PFSK-1 (cell line): ENCODE measurements around the gene ITGA3.

Source experiments
- FOXP2 ChIP-seq: optimal IDR thresholded peaks from 2 replicates; pipeline ENCODE3; 2011; ENCODE audit warnings: borderline replicate concordance, control low read depth, inconsistent platforms; ENCODE audit not compliant: insufficient read depth; ENCODE audit errors: extremely low read length, extremely low read depth
- POLR2AphosphoS5 ChIP-seq: IDR thresholded peaks from 2 replicates; pipeline ENCODE4 v1.6.1; 2012; ENCODE audit warnings: low read depth, mild to moderate bottlenecking, control low read depth, low read length, moderate library complexity
- REST ChIP-seq, 2 experiments: IDR thresholded peaks; 2 replicates each; pipeline versions ENCODE4 v1.6.1 to v1.8.0; 2011 to 2012; ENCODE audit warnings: low read depth in 2 of 2, low read length in 2 of 2, control low read depth in 1 of 2, inconsistent platforms in 1 of 2, mild to moderate bottlenecking in 1 of 2, moderate library complexity in 1 of 2; ENCODE audit not compliant: insufficient read depth in 1 of 2
- SIN3A ChIP-seq: IDR thresholded peaks from 2 replicates; pipeline ENCODE4 v1.6.1; 2012; ENCODE audit warnings: mild to moderate bottlenecking, low read length, moderate library complexity, borderline replicate concordance; ENCODE audit not compliant: insufficient read depth
- TAF1 ChIP-seq: IDR thresholded peaks from 2 replicates; pipeline ENCODE4 v1.6.1; 2012; ENCODE audit warnings: low read length, control low read depth, borderline replicate concordance; ENCODE audit not compliant: insufficient read depth

ITGA3 gene

GRCh38 chr17:50048988-50049387 is 6.9 kb upstream of the ITGA3 start:
- TF ChIP-seq REST (IDR thresholded peaks at IDR 0.05; ENCODE audit: insufficient read depth in 1 of 2, low read depth in 2 of 2, low read length in 2 of 2) = no peak
- no peak for TF ChIP-seq SIN3A
- no peak for TF ChIP-seq POLR2AphosphoS5
- TF ChIP-seq FOXP2 = no peak
- TF ChIP-seq TAF1 = no peak

- TF ChIP-seq FOXP2 = no peak
- no peak for TF ChIP-seq SIN3A
- no peak for TF ChIP-seq TAF1
- no peak for TF ChIP-seq REST (IDR thresholded peaks at IDR 0.05; ENCODE audit: insufficient read depth in 1 of 2, low read depth in 2 of 2, low read length in 2 of 2)
- TF ChIP-seq POLR2AphosphoS5 = no peak
Observed at GRCh38 chr17:50049636-50050035, 6.3 kb upstream of the ITGA3 start.

- TF ChIP-seq POLR2AphosphoS5 (no peak), SIN3A (no peak), FOXP2 (no peak), TAF1 (no peak), REST (IDR thresholded peaks at IDR 0.05; ENCODE audit: insufficient read depth in 1 of 2, low read depth in 2 of 2, low read length in 2 of 2) (no peak)
Observed at GRCh38 chr17:50050431-50051032, 5.4 kb upstream of the ITGA3 start.

- no peak for TF ChIP-seq FOXP2
- TF ChIP-seq POLR2AphosphoS5 = no peak
- no peak for TF ChIP-seq REST (IDR thresholded peaks at IDR 0.05; ENCODE audit: insufficient read depth in 1 of 2, low read depth in 2 of 2, low read length in 2 of 2)
- TF ChIP-seq SIN3A = no peak
- no peak for TF ChIP-seq TAF1
Observed at GRCh38 chr17:50051082-50051576, 4.8 kb upstream of the ITGA3 start.
